ENCODE measurements around the gene ARL3. TPM values are rescaled to one million over a fixed set of nuclear protein-coding genes. Genes with fewer than 3 reads are reported as not detected.

Gene ARL3
- total RNA-seq, 1 donor from 2014 or later = 18.2 TPM

DNA sequence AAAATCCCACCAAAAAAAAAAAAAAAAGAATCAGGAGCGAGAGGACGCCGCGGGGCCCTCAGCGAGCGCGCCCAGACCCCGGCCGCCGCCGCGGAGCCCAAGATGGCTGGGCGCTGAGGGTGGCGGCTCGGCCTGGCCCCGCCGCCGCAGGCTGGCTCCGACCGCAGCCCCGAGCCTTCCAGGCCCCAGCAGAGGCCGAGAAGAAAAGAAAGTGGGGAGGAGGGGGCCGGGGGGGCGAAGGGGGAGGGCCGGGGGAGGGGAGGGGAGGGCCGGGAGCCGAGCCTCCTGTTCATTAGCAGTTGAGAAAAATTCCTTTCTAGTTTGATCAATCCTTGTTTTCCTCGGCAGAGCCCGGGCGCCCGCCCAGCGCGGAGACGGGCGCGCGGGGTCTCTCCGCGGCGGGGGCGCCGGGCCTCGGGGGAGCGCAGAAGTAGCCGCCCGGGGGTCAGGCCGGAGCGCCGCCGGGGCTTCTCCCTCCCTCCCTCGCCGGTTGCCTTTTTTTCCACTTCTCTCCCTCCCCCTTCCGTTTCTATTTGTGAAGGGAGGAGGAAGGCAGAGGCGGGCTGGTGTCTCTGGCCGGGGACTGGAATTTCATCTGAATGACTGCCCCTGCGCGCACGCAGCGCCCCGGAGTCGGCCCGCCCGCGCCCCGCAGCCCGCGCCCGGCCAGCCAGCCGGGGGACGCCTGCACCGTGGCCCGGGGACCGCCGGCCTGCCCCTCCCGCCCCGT lies 70.7 kb downstream of the ARL3 start:
- peak overlapping the region; percentile 73 for H3K27ac Mint-ChIP-seq (ENCODE audit: unreplicated experiment)
- H3K9me3 Mint-ChIP-seq (ENCODE audit: unreplicated experiment) = no peaks in the 10 kb centered on the region
- Histone ChIP-seq H4K20me1 (ENCODE audit: insufficient read depth, low read length) (peaks cover 41% of the 10 kb centered on the region), H3K79me2 (ENCODE audit: insufficient read depth, low read length) (peaks cover 46% of the 10 kb centered on the region), H3K4me3 (ENCODE audit: insufficient read depth, low read depth, low read length) (peak overlapping the region; percentile 86), H3K4me2 (ENCODE audit: low read length) (peak overlapping the region; percentile 93), H3K36me3 (ENCODE audit: insufficient read depth, low read length) (no peaks in the 10 kb centered on the region), H3K27me3 (ENCODE audit: insufficient read depth, low read length) (no peaks in the 10 kb centered on the region), H3K27ac (ENCODE audit: low read depth, low read length) (peak overlapping the region; percentile 93), H2AFZ (ENCODE audit: low read depth, low read length) (no peak overlapping the region), H3K4me1 (ENCODE audit: insufficient read depth, low read length) (peaks cover 30% of the 10 kb centered on the region), H3K9me3 (ENCODE audit: insufficient read depth, low read depth, low read length) (no peaks in the 10 kb centered on the region), H3K9ac (ENCODE audit: low read length) (peak overlapping the region; percentile 90)
- peaks cover 18% of the 10 kb centered on the region for H3K4me1 Mint-ChIP-seq (ENCODE audit: low read depth, unreplicated experiment)
- no peaks in the 10 kb centered on the region for H3K27me3 Mint-ChIP-seq (ENCODE audit: low read depth, unreplicated experiment)
- H3K4me3 Mint-ChIP-seq (ENCODE audit: unreplicated experiment) = peak overlapping the region; percentile 90
- H3K36me3 Mint-ChIP-seq (ENCODE audit: low read depth, unreplicated experiment) = peaks cover 4% of the 10 kb centered on the region
- no peak for TF ChIP-seq EZH2 (IDR thresholded peaks at IDR 0.05; ENCODE audit: insufficient read depth, low read length)
- TF ChIP-seq CTCF (IDR thresholded peaks at IDR 0.05; ENCODE audit: insufficient read depth, low read depth, low read length) = no peak
- DNase-seq (ENCODE audit: low read depth) (peak; percentile 59), FAIRE-seq (no peak)

DNA sequence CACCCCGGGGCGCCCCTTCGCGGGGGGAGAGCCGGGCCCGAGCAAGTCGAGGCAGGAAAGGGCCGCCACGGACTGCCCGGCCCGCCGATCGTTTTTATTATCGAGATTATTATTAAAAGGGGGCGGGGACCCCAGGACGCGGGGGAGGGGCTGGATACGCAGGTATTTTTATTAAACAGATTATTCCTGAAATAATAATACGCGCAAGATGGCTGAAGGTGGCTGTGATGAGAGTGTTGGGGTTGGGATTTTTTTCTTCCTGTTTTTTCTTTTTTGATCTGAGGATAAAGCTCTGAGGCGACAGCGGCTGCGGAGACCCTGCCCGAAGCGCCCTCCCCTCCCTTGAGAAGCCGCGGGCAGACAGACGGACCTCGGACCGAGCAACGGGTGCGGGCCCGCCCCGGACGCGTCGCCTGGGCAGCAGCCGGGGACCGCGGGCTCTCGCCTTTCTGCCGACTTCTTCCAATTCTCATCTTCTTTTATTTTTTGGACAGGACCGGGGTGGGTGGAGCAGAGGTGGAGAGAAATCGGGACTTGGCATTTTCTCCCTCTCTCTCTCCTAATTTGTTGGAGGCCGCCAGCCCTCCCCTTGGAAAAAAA lies 71.4 kb downstream of the ARL3 start:
- Histone ChIP-seq H3K79me2 (ENCODE audit: insufficient read depth, low read length) (peaks cover 39% of the 10 kb centered on the region), H4K20me1 (ENCODE audit: insufficient read depth, low read length) (peaks cover 34% of the 10 kb centered on the region), H3K4me2 (ENCODE audit: low read length) (peak overlapping the region; percentile 93), H3K27ac (ENCODE audit: low read depth, low read length) (peak overlapping the region; percentile 93), H3K4me1 (ENCODE audit: insufficient read depth, low read length) (peaks cover 23% of the 10 kb centered on the region), H3K9ac (ENCODE audit: low read length) (peak overlapping the region; percentile 90), H2AFZ (ENCODE audit: low read depth, low read length) (peak overlapping the region; percentile 30), H3K27me3 (ENCODE audit: insufficient read depth, low read length) (no peaks in the 10 kb centered on the region), H3K4me3 (ENCODE audit: insufficient read depth, low read depth, low read length) (peak overlapping the region; percentile 77), H3K9me3 (ENCODE audit: insufficient read depth, low read depth, low read length) (no peaks in the 10 kb centered on the region), H3K36me3 (ENCODE audit: insufficient read depth, low read length) (no peaks in the 10 kb centered on the region)
- no peak for TF ChIP-seq CTCF (IDR thresholded peaks at IDR 0.05; ENCODE audit: insufficient read depth, low read depth, low read length)
- TF ChIP-seq EZH2 (IDR thresholded peaks at IDR 0.05; ENCODE audit: insufficient read depth, low read length) = no peak
- no peak for FAIRE-seq
- H3K36me3 Mint-ChIP-seq (ENCODE audit: low read depth, unreplicated experiment) = peaks cover 4% of the 10 kb centered on the region
- H3K27me3 Mint-ChIP-seq (ENCODE audit: low read depth, unreplicated experiment) = no peaks in the 10 kb centered on the region
- H3K9me3 Mint-ChIP-seq (ENCODE audit: unreplicated experiment) = no peaks in the 10 kb centered on the region
- peaks cover 13% of the 10 kb centered on the region for H3K4me1 Mint-ChIP-seq (ENCODE audit: low read depth, unreplicated experiment)
- H3K4me3 Mint-ChIP-seq (ENCODE audit: unreplicated experiment) = peak overlapping the region; percentile 90
- DNase-seq (ENCODE audit: low read depth) = no peak
- peak overlapping the region; percentile 73 for H3K27ac Mint-ChIP-seq (ENCODE audit: unreplicated experiment)

Measured in astrocyte (in vitro differentiated cells and primary cell).